ENCODE data around the gene RAB26.

GRCh38 chr16:2197765-2198164 is 49.3 kb downstream of the RAB26 start:
- no peak for TF ChIP-seq CTCF (IDR thresholded peaks at IDR 0.05 in 8 of 11, conservative IDR thresholded peaks at IDR 0.05 in 3 of 11)
- no peak for TF ChIP-seq POLR2AphosphoS5 (IDR thresholded peaks at IDR 0.05)
- TF ChIP-seq POLR2A (IDR thresholded peaks at IDR 0.05) = no peak
